ENCODE measurements around the gene PCDH8.

GRCh38 chr13:52793515-52794061 lies 54.9 kb downstream of the PCDH8 start:
- TF ChIP-seq CTCF (conservative IDR thresholded peaks at IDR 0.05; ENCODE audit: low read length) = no peak
- no peak for TF ChIP-seq EZH2phosphoT487 (IDR thresholded peaks at IDR 0.05; ENCODE audit: borderline replicate concordance)

Measured in Loucy (cell line).